HCT116 (cell line): ENCODE measurements around the gene MEIS2. TPM values are rescaled to one million over a fixed set of nuclear protein-coding genes. Genes with fewer than 3 reads are reported as not detected.

Source experiments
- ATAC-seq: fragments of 200-7000 bp; cut with Tn5 transposase; 2 replicates; pipeline ENCODE4 v1.9.1; 2020; ENCODE audit warnings: mild to moderate bottlenecking, moderate library complexity
- BruUV-seq: library from RNA; stranded (reverse); fragments of 400-500 nt; replicated peaks from 2 replicates; lab custom pipeline; 2021; lab: Mats Ljungman, UMichigan
- CTCF ChIA-PET: fragments of 300-600 bp; sonication (Branson Sonifier 250); formaldehyde crosslinking; loops from one replicate; lab custom pipeline; 2021; ENCODE audit warnings: antibody characterized with exemption; lab: Charles Lee
- POLR2A ChIA-PET: fragments of 300-600, 350-600 bp; sonication (Branson Sonifier 250); formaldehyde crosslinking; loops from one replicate; lab custom pipeline; 2021; ENCODE audit warnings: antibody characterized with exemption; lab: Charles Lee
- RAD21 ChIA-PET, 2 experiments: fragments of 300-600 bp; sonication (Branson Sonifier 250); formaldehyde crosslinking; loops; one replicate each; lab custom pipeline; 2023; ENCODE audit warnings: low total read pairs in 2 of 2; ENCODE audit not compliant: uncharacterized antibody in 2 of 2, unreplicated experiment in 2 of 2, low non-redundant PET in 1 of 2; lab: Charles Lee
- DNase-seq: peaks from one replicate; pipeline ENCODE4 v3.0.0-alpha.2; 2010; ENCODE audit warnings: low read depth, low spot score
- H2AFZ ChIP-seq: fragments of 200-600 bp; shearing (Covaris generic), sonication (generic); 2 replicates; pipeline ENCODE4 v1.6.1; 2017; ENCODE audit warnings: low read depth, mixed run types, mixed read lengths, antibody characterized with exemption, low read length; ENCODE audit not compliant: poor library complexity, severe bottlenecking
- H3K27ac ChIP-seq: 2 replicates; pipeline ENCODE4 v1.5.1; 2012; ENCODE audit warnings: low read depth, low read length
- H3K27me3 ChIP-seq: fragments of 200-600 bp; sonication (generic); 2 replicates; pipeline ENCODE4 v1.6.1; 2016; ENCODE audit warnings: mixed run types, low read length, mixed read lengths; ENCODE audit not compliant: insufficient read depth
- H3K36me3 ChIP-seq, 2 experiments: fragments of 200-500 bp in 1 of 2; fragments of 200-600 bp in 1 of 2; sonication (Bioruptor generic) in 1 of 2; sonication (generic) in 1 of 2; 2 replicates each; pipeline versions ENCODE4 v1.5.1 to v1.6.1; 2014 to 2016; ENCODE audit warnings: low read length in 2 of 2, inconsistent platforms in 1 of 2, mixed read lengths in 1 of 2, mixed run types in 1 of 2; ENCODE audit not compliant: insufficient read depth in 2 of 2, control insufficient read depth in 1 of 2
- H3K4me1 ChIP-seq, 2 experiments: fragments of 200-600 bp in 1 of 2; sonication (generic) in 1 of 2; 2 replicates each; pipeline versions ENCODE4 v1.5.1 to v1.6.1; 2012 to 2017; ENCODE audit warnings: low read length in 2 of 2, inconsistent platforms in 1 of 2, mild to moderate bottlenecking in 1 of 2, mixed read lengths in 1 of 2, mixed run types in 1 of 2, moderate library complexity in 1 of 2; ENCODE audit not compliant: insufficient read depth in 2 of 2, control insufficient read depth in 1 of 2
- H3K4me2 ChIP-seq: fragments of 200-600 bp; sonication (generic); 2 replicates; pipeline ENCODE4 v1.6.1; 2017; ENCODE audit warnings: mixed run types, low read length, mixed read lengths
- H3K4me3 ChIP-seq, 2 experiments: fragments of 200-600 bp in 1 of 2; sonication (generic) in 1 of 2; replicated peaks in 1 of 2; 2 replicates each; pipeline ENCODE4 v1.5.1; 2011 to 2016; ENCODE audit warnings: low read length in 2 of 2, control low read depth in 1 of 2, low read depth in 1 of 2, mild to moderate bottlenecking in 1 of 2, mixed read lengths in 1 of 2, mixed run types in 1 of 2
- H3K79me2 ChIP-seq: fragments of 200-600 bp; sonication (generic); 2 replicates; pipeline ENCODE4 v1.6.1; 2017; ENCODE audit warnings: mild to moderate bottlenecking, mixed run types, low read length, moderate library complexity, mixed read lengths; ENCODE audit not compliant: insufficient read depth
- H3K9ac ChIP-seq: fragments of 200-600 bp; sonication (generic); 2 replicates; pipeline ENCODE4 v1.6.1; 2016; ENCODE audit warnings: low read length, mixed read lengths
- H3K9me2 ChIP-seq: fragments of 200-600 bp; sonication (generic), shearing (Covaris generic); 2 replicates; pipeline ENCODE4 v1.6.1; 2017; ENCODE audit warnings: mixed run types, mild to moderate bottlenecking, moderate library complexity; ENCODE audit not compliant: insufficient read depth
- H3K9me3 ChIP-seq, 2 experiments: fragments of 200-500 bp in 1 of 2; fragments of 200-600 bp in 1 of 2; sonication (Bioruptor generic) in 1 of 2; sonication (generic) in 1 of 2; 2 replicates each; pipeline ENCODE4 v1.6.1; 2014 to 2017; ENCODE audit warnings: low read length in 2 of 2, mixed read lengths in 2 of 2, inconsistent platforms in 1 of 2, low read depth in 1 of 2, mild to moderate bottlenecking in 1 of 2, mixed run types in 1 of 2, moderate library complexity in 1 of 2; ENCODE audit not compliant: control insufficient read depth in 1 of 2, insufficient read depth in 1 of 2
- H4K20me1 ChIP-seq: fragments of 200-600 bp; sonication (generic), shearing (Covaris generic); 2 replicates; pipeline ENCODE4 v1.6.1; 2017; ENCODE audit warnings: mixed run types, mild to moderate bottlenecking, moderate library complexity; ENCODE audit not compliant: insufficient read depth
- CBX3 ChIP-seq: IDR thresholded peaks from 2 replicates; pipeline ENCODE4 v1.6.1; 2012; ENCODE audit warnings: low read depth
- CEBPB ChIP-seq: IDR thresholded peaks from 2 replicates; pipeline ENCODE4 v1.6.1; 2012; ENCODE audit warnings: low read depth
- EGR1 ChIP-seq: IDR thresholded peaks from 2 replicates; pipeline ENCODE4 v1.6.1; 2012; ENCODE audit warnings: low read depth
- ELF1 ChIP-seq: IDR thresholded peaks from 2 replicates; pipeline ENCODE4 v1.6.1; 2012; ENCODE audit warnings: low read depth, borderline replicate concordance
- EZH2 ChIP-seq: fragments of 200-600 bp; sonication (generic); IDR thresholded peaks from 2 replicates; pipeline ENCODE4 v1.6.1; 2017; ENCODE audit warnings: antibody characterized with exemption, mixed run types
- FOSL1 ChIP-seq: IDR thresholded peaks from 2 replicates; pipeline ENCODE4 v1.6.1; 2012; ENCODE audit warnings: low read depth
- JUND ChIP-seq: IDR thresholded peaks from 2 replicates; pipeline ENCODE4 v1.6.1; 2012
- POLR2A ChIP-seq: IDR thresholded peaks from 2 replicates; pipeline ENCODE4 v1.7.0; 2011; ENCODE audit warnings: borderline replicate concordance; ENCODE audit not compliant: insufficient read depth, insufficient read length; ENCODE audit errors: extremely low read depth
- RAD21 ChIP-seq: IDR thresholded peaks from 2 replicates; pipeline ENCODE4 v1.6.1; 2012; ENCODE audit warnings: low read depth, mild to moderate bottlenecking
- REST ChIP-seq: IDR thresholded peaks from 2 replicates; pipeline ENCODE4 v1.6.1; 2012; ENCODE audit warnings: low read depth
- SP1 ChIP-seq: IDR thresholded peaks from 2 replicates; pipeline ENCODE4 v1.6.1; 2012; ENCODE audit warnings: low read depth
- SRF ChIP-seq: IDR thresholded peaks from 2 replicates; pipeline ENCODE4 v1.6.1; 2012; ENCODE audit warnings: low read depth
- YY1 ChIP-seq: IDR thresholded peaks from 2 replicates; pipeline ENCODE4 v1.6.1; 2011; ENCODE audit warnings: low read length, low read depth, moderate library complexity, mild to moderate bottlenecking; ENCODE audit not compliant: insufficient replicate concordance; ENCODE audit errors: extremely low read depth
- ZFX ChIP-seq: fragments of 450-650 bp; IDR thresholded peaks from 2 replicates; pipeline ENCODE4 v1.6.1; 2017
- ZNF274 ChIP-seq: fragments of 200-500 bp; sonication (Bioruptor generic); IDR thresholded peaks from 2 replicates; pipeline ENCODE4 v1.6.1; 2014; ENCODE audit warnings: mild to moderate bottlenecking, low read depth, low read length, inconsistent platforms
- intact Hi-C: fragments of 100-400 bp; cut with micrococcal nuclease; formaldehyde crosslinking; loops from 2 replicates; pipeline ENCODE4 v1.10.0; 2022
- total RNA-seq: library from RNA; stranded (reverse); gene quantifications from one replicate; pipeline ENCODE4 v1.2.1, GENCODE V29; 2021; ENCODE audit not compliant: unreplicated experiment
- TF ChIP-seq, protein P1 (sequence below): IDR thresholded peaks from 2 replicates; pipeline ENCODE4 v1.6.1; 2012
- TF ChIP-seq, protein P2 (sequence below): IDR thresholded peaks from 2 replicates; pipeline ENCODE4 v1.6.1; 2011; ENCODE audit warnings: mild to moderate bottlenecking, low read length, moderate library complexity; ENCODE audit not compliant: insufficient replicate concordance; ENCODE audit errors: extremely low read depth

MEIS2 gene
- total RNA-seq, 1 experiment from 2014 or later = 11.5 TPM

DNA sequence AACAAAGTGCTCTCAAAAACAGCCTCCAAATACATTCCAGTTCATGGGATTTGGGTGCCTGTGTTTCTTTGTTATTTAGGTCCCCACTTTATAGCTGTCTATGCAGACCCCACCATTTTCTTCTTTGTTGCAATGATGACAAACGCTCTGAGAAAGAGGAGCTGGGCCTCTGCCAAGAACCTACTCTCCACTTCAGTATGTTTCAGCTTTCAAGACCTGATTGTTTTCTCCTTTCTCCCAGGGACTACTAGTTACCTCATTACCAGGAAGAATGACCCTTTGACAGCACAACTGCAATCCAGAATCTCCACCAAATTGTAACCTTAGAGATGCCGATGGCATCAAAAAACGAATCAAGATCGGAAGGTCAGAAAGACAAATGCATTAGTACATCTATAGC, 236.8 kb downstream of the MEIS2 start (continued):
- TF ChIP-seq YY1 = no peak
- TF ChIP-seq SRF = no peak
- TF ChIP-seq, protein P1, sequence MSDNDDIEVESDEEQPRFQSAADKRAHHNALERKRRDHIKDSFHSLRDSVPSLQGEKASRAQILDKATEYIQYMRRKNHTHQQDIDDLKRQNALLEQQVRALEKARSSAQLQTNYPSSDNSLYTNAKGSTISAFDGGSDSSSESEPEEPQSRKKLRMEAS = no peak

DNA sequence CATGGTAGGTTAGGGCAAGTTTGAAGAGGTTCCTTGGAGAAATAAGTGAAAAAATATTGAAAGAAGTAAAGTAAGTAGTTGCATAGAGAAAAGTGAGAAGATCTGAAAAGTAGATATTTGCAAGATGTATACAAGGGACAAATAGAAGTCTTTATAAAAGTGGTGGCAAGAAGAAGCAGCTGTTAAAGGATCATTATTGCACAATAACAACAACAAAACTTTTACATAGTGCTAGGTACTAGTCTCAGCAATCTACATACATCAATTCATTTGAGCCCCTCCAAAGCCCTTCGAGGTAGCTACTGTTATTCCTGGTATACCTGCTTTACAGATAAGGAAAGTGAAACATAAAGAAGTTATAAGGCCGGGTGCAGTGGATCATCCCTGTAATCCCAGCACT, 239.6 kb downstream of the MEIS2 start:
- no TSS peak for BruUV-seq
- no peaks in the 10 kb centered on the region for H3K36me3 ChIP-seq
- no peaks in the 10 kb centered on the region for H4K20me1 ChIP-seq
- H3K27me3 ChIP-seq = no peaks in the 10 kb centered on the region
- H3K9ac ChIP-seq = no peak overlapping the region
- TF ChIP-seq SP1 (no peak), POLR2A (no peak), ELF1 (no peak), ZNF274 (no peak), EGR1 (no peak), EZH2 (no peak), JUND (no peak), CEBPB (no peak), SRF (no peak), FOSL1 (no peak), RAD21 (no peak), ZFX (no peak), REST (no peak), YY1 (no peak), CBX3 (no peak)
- TF ChIP-seq, protein P1 = no peak
- TF ChIP-seq, protein P2, sequence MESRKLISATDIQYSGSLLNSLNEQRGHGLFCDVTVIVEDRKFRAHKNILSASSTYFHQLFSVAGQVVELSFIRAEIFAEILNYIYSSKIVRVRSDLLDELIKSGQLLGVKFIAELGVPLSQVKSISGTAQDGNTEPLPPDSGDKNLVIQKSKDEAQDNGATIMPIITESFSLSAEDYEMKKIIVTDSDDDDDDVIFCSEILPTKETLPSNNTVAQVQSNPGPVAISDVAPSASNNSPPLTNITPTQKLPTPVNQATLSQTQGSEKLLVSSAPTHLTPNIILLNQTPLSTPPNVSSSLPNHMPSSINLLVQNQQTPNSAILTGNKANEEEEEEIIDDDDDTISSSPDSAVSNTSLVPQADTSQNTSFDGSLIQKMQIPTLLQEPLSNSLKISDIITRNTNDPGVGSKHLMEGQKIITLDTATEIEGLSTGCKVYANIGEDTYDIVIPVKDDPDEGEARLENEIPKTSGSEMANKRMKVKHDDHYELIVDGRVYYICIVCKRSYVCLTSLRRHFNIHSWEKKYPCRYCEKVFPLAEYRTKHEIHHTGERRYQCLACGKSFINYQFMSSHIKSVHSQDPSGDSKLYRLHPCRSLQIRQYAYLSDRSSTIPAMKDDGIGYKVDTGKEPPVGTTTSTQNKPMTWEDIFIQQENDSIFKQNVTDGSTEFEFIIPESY = no peak
- no peak for ATAC-seq
- DNase-seq = no peak
- no peak overlapping the region for H2AFZ ChIP-seq
- no peak overlapping the region for H3K4me2 ChIP-seq
- POLR2A ChIA-PET = no interaction called here
- H3K4me1 ChIP-seq = no peaks in the 10 kb centered on the region
- intact Hi-C loops = no loop called here
- H3K4me3 ChIP-seq = no peak overlapping the region
- no peak overlapping the region for H3K27ac ChIP-seq
- H3K79me2 ChIP-seq = no peaks in the 10 kb centered on the region
- no peaks in the 10 kb centered on the region for H3K9me3 ChIP-seq
- RAD21 ChIA-PET = no interaction called here
- CTCF ChIA-PET = no interaction called here
- H3K9me2 ChIP-seq = no peaks in the 10 kb centered on the region
